Amygdala (tissue), 56 donors: ENCODE results near the gene MPPE1.
"Not testable (repeated sequence)": the region's sequence is repeated elsewhere in the genome, so short reads cannot be mapped to it uniquely, and the experiment has no call there.

Source experiments
- DNase-seq, 56 donors: peaks; one replicate each; lab custom pipeline; 2025; lab: John Stamatoyannopoulos, UW

MPPE1 gene, protein sequence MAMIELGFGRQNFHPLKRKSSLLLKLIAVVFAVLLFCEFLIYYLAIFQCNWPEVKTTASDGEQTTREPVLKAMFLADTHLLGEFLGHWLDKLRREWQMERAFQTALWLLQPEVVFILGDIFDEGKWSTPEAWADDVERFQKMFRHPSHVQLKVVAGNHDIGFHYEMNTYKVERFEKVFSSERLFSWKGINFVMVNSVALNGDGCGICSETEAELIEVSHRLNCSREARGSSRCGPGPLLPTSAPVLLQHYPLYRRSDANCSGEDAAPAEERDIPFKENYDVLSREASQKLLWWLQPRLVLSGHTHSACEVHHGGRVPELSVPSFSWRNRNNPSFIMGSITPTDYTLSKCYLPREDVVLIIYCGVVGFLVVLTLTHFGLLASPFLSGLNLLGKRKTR

DNA sequence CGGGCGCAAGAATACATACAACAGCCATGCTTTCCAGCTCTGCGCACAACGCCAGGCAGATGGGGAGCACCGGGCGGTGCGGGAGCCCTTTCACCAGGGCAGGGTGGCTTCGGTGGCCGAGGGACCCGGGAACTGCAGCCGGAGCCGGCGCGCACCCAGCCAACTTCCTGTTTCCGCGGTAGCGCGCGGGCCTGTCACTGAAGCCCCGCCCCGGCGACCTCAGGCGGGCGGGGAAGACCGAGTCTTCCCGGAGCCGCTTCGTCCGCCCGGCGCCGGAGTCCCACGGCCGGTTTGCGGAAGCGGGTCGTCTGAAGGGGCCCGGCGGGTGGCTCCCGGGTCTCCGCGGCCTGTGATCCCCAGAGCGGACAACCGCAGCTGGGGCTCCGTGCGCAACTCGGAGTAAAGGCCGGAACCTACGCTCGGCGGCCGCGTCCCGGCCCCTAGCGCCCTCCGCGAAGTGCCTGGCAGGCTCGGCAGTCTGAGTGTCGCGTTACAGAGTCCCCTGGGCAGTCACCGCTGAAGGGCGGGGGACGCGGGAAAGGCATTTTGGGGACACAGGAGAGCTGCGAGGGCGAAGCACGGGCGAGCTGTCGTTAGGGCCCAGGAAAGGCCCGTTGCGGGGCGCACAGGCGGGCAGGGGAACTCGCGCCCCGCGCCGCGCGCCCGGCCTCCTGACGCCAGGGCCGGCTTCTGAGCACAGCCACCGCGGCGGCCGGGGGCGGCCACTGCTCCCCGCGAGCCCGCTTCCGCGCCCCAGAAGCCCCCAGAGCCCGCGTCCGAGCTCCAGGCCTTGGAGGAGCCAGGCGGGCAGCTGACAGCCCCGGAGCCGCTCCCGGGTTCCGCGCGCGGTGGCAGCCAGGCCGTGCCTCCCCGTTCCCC is at the start of gene MPPE1:
TSS of gene MPPE1 (minus strand) at position 136 of the 879 bp plus-strand sequence. CDS start 11,053 bp downstream, outside the sequence.
- peak; percentile 5 to 91 (median 75) for DNase-seq

DNA sequence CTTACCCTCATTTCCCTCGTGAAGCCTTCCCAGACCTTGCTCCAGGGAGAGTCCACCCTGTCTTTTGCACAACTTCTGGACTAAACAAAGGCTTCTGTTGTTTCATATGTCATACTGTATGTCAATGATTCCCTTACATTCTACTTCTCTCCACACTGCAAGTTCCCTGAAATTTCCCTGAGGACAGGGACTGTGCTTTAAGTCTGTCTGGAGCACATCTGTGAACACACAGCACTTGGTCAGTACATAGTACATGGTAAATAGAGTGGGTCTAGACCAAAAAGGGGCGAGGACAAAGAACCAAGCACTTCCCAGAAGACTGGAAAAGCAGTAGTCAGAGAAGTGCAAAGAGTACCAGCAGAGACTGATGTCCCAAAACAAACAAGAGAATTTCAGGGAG is 49.5 kb upstream of the MPPE1 start:
- no peak for DNase-seq

DNA sequence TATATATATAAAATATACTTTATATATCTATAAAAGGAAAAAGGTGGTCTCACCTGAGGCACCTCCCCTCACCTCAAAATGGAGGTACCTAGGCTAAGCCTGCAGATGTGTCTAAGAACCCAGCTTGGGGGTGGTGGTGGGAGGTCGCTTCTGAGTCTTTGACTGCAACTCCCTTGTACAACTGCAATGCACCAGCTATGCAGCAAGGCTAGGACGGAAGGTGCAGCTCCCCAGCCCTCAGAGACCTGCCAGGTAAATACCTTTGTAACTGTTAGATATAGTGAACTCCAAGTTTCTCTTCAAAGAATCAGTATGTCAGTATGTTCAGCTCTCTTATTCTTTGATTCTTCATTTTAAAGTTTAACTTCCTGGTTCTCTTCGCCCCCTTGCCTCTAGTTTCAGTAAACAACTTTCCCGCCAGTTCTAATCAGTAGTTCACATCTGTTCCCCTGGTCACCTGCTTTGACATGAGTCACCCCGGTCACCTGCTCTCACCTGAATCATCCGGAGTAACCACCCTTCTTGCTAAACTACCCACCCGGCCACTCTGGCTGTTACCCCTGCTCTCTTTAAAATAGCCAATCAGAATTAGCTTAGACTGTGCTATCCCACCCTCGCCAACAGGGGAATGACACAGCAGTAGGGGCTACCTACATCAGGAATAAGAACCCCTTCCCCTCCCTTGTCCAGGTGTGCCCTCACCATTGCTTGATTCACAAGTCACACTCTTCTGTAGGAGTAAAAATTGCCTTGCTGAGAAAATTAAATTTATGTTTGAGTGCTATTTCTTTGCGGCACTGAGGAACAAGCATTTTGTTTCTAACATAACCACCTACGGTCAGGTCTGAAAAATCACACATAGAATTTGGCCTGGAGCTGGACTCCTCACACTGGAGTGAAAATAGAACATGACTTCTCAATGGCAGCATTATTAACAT is 48.5 kb upstream of the MPPE1 start:
- no peak for DNase-seq

DNA sequence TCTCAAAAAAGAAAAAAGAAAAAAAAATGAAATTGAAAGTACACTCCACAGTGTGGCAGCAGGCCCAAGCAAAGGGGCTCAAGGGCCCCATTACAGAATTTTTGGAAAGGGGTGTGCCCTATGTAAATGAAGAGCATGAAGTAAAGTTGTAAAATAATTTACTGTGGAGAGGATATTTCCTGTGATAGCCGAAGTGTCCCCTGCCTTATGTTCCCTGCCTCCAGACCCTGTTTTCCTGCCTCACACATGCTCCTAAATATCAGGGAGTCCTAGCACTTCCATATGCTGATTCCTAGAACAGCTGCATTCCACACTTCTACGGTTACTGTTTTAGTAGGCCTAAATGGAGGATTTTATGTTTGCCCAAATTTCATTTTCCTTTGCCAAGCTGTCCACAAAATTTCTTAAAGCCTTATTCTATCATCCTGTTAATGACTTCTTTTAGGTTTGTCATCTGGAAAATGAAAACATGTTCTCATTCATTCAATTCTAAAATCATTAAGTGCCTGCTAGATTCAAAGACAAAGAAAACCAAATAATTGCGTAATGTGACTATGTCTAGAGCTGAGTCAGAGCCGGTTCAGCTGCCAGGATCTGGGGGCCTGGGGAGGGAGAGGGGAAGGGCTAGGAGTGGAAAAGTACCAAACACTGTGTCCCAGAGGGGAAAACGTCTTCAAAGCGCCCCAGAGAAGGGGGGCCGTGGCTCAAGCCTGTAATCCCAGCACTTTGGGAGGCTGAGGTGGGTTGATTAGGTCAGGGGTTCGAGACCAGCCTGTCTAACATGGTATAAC is 47.3 kb upstream of the MPPE1 start:
- DNase-seq, result peak in 38 of 56 donors; percentile 3 to 75 (median 29)

DNA sequence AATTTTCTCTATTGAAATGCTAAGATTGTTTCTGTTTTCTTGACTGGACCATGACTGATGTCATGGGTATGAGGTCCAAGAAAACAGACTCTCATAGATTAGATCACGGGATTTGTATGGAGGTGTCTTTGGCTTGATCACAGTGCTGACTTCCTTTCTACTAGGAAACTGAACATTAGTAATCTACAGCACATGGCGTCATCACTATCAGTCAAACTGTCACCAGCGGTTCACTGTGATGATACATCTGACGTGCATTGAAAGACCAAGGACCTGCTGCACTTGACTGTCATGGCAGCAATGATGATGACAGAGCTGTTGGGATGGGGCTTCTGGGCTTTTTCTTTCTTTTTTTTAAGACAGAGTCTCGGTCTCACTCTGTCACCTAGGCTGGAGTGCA is 45.0 kb upstream of the MPPE1 start:
- no peak for DNase-seq

DNA sequence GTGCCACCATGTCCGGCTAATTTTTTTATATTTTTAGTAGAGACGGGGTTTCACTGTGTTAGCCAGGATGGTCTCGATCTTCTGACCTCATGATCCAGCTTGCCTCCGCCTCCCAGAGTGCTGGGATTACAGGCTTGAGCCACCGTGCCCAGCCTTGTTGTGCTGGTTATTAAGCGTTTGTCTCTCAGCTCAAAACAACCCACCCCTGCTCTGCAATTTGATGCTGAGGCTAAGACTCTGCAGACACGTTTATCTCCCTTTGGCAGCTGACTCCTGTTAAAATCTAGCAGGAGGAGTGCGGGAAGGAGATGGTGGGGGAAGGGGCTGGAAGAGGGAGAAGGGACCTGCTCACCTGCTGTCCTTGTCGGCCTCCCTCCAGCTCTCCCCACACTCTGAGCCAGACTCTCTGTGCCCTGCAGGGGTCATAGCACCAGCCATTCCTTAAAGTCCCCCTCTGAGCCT is 43.3 kb upstream of the MPPE1 start:
- no peak for DNase-seq

DNA sequence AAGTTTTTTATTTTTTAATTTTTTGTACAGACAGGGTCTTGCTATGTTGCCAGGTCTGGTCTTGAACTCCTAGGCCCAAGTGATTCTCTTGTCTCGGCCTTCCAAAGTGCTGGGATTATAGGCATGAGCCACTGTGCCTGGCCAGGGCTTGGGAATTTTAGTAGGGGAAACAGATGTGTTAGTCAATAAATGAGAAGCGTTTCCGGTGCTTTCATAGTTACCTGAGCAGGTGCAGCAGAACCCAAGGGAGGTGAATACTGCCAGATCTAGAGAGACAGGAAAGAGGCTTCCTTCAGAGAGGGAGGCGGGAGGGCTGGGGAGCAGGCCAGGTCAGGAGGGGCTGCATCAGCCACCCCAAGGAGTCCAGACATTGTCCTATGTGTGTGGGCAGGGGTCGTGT is 42.7 kb upstream of the MPPE1 start:
- no peak for DNase-seq

DNA sequence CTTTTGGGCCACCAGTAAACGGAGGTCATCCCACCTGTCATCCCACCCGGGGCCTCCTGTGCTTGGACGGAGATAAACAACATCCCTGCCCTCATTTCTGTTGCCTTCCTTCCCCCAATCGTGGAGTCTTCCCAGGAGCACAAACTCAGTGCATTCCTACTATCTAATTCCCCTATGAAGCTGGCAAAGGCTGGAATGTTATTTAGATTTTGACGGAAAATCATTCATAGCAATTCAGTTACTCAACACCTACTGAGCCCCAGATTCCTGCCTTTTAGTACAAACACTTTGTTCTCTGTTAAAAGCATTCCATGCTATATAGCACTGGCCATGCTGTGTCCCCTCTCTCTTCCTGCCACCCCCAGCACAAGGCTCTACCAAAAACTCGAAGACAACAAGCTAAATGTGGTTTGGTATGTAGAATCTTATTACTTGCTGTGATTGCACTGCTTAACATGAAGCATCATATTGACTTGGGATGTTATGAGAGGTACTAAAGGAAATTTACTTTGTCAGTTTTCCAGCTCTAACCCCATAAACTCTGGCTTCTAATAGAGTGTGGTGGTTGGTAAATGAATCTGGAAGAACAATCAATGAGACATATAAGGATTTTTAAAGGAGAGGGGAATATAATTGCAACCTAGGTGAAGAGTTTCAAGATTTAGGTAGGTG is 40.9 kb upstream of the MPPE1 start:
- DNase-seq, result no peak

DNA sequence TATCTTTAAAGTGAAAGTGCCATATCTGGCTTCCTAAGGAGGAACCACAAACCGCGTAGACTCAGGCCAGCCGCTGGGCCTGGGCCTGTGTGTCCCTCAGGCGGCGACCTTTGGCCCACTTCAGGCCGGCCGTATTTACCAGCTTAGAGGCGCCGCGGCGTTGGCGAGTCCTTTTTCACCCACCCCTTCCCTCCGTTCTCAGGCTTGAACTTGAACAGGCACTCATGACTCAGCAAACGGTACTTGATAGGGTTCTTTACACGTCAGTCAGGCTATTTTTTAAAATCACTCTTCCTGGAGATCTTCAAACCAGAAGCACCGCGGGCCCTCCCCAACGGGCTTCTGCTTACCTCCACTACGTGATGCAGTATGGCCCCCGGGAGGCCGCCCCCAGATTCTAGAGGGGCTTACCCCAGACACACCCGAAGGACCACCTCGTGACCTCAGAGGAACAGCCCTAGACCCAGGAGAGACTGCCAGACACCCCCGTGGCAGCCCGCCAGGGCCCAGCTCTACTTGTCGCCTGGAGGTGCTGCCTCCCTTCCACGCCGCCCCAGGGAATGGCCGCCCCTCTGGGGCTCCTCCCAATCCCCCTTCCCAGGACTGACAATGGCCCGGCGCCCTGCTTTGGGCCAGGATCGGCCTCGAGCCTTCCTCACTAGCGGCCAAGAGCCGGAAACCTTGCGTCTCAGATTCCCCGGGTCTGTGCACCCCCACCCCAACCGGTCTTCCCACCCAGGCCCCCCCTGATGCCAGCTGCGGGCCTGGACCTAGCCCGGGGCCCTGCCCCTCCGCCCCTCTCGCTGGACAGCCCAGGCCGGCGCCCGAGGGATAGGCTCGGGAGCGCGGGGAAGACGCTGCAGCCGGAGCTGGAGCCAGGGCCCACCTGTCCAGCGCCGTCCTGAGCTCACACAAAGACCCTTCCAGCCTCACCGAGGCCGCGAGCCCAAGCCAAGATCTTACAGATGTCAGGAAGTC is 39.4 kb upstream of the MPPE1 start:
- peak; percentile 12 to 86 (median 68) for DNase-seq

DNA sequence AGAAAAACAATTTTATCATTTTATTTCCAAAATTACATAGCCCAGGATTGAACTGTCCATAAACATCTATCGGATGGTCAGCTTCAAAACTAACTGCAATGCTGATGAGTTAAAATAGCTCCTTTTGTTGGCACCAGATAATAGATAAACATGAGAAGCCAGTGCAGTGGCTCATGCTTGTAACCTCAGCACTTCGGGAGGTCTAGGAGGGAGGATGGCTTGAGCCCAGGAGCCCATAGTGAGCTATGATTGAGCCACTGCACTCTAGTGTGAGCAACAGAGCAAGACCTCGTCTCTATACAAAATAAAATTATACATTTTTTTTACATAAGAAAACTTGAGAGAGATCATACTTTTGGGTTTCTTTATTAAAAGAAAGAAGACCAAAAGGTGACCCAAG is 38.6 kb upstream of the MPPE1 start:
- peak in 1 of 56 donors; percentile 9 for DNase-seq

DNA sequence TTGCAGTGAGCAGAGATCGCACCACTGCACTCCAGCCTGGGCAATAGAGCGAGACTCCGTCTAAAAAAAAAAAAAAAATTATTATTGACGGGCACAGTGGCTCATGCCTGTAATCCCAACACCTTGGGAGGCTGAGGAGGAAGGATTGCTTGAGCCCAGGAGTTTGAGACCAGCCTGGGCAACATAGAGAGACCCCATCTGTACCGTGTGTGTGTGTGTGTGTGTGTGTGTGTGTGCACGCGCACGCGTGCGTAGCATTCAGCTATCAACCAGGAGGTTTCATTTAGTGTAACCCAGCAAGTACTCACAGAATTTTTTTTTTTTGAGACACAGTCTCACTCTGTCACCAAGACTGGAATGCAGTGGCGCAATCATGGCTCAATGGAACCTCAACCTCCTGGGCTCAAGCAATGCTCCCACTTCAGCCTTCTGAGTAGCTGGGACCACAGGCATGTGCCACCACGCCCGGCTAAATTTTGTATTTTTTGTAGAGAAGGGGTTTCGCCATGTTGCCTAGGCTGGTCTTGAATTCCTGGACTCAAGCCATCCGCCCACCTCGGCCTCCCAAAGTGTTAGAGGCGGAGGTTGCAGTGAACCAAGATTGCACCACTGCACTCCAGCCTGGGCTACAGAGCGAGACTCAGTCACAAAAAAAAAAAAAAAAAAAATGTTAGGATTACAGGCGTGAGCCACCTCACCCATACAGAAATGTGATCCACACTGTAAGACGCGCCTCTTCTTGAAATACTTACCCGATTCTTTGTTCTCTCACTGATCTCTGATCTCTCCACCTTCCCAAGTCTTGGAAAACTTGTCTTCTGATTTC is 37.9 kb upstream of the MPPE1 start:
- not testable (repeated sequence) for DNase-seq

DNA sequence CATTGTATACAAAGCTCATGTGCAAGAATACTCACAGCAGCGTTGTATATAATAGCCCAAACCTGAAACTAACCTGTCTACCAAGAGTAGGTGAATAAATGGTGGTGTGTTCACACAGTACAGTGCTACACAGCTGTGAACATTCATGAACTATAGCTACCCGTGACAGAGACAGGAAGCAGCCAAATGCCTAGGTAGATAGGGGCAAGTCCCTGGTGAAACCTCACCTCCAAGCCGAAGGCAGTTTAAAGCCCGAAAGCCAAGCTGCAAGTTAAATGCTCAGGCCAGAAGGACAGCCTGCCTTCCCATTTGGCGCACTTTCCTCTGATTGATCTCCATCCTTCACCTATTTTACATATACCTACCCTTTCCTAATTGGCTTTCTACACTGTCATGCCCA is 36.7 kb upstream of the MPPE1 start:
- DNase-seq, result no peak

DNA sequence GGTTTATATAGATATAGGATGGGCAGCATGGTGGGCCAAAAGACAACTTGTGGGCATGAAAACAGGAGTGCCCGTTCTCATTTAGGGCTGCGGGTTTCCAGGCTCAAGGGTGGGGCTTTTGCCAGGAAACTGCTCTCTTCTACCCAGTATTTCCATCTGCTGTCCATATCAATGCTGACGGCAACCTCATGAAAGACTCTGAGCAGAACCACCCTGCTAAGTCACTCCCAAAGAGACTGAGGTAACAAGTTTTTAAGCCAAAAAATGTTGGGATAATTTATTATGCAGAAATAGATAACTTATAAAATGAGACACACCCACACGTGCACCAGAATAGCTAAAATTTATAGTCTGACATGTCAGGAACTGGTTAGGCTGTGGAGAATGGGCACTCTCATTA is 36.1 kb upstream of the MPPE1 start:
- no peak for DNase-seq

DNA sequence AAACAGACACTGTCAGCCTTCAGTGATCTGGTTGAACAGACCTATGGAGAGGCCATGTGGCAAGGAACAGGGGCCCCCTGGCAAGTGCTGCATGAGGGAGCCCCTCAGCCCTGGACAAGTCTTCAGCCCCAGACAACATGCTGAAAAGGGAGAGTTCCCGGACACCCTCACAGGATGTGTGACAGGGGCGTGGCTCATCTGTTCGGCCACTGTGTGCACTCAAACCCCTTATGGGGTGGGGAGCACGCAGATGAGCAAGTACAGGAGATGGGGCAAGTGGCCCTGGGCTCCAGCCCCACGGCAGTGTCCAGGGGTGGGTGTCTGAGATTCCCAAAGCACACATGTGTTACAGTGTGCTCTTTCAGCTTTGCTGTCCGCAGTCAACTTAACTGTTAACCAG is 35.4 kb upstream of the MPPE1 start:
- DNase-seq, result no peak

DNA sequence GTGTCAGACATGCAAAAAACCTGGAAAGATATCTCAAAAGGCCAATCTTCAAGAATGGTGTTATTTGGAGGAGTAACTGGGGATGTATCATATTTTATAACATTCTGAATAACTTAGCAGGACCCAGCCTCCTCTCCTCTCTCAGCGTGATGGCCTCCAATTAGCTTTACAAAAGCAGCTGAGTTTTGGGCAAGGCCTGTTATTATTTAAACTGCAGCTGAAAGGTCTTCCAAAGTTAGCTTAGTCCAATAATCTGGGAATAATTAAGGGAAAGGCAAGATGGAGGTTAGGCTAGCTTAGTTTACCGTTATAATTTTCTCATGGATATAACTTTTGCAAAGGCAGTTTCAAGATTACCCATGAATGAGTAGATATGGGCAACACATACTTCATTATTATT is 32.8 kb upstream of the MPPE1 start:
- DNase-seq, result no peak

DNA sequence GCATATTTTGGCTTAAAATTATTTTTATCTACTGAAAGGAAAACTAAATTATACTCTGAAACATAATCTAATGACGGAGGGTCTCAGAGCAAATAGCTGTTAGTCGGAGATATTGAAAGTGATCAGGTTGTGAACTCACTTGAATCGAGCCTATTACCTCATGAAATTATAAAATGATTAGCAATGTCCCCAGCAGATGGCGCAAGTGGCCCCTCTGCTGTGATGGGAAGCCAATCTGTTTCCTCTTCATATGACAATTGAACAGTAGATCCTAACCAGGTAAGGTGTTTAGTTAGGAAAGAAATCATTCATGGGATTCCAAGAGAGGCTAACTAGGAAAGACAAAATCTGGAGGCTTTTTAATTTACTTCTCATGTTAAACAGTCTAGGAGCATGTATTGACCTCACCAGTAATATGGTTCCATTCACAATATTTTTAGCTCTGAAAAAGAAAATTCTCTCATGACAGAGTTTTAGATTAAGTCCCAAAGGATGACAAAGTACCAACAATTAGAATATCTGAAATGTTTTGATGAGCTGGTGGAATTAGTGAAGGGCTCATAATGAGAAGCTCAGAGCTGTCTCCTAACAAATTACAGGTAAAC is 29.9 kb upstream of the MPPE1 start:
- DNase-seq, result peak in 44 of 56 donors; percentile 2 to 89 (median 28)
